Retinal pigment epithelial cell (primary cell): Measurements from ENCODE around the gene TIGD2.

ENCODE experiments used
- DNase-seq: peaks from one replicate; pipeline ENCODE4 v3.0.0-alpha.2; 2010; ENCODE audit warnings: low read depth
- H3K4me3 ChIP-seq: 2 replicates; pipeline ENCODE4 v1.5.1; 2011; ENCODE audit warnings: mild to moderate bottlenecking, low read length, control low read depth, moderate library complexity
- TF ChIP-seq, protein P1 (sequence below): conservative IDR thresholded peaks from 2 replicates; pipeline ENCODE4 v1.5.1; 2011; ENCODE audit warnings: low read depth, low read length, control low read depth, inconsistent platforms

TIGD2 gene

DNA sequence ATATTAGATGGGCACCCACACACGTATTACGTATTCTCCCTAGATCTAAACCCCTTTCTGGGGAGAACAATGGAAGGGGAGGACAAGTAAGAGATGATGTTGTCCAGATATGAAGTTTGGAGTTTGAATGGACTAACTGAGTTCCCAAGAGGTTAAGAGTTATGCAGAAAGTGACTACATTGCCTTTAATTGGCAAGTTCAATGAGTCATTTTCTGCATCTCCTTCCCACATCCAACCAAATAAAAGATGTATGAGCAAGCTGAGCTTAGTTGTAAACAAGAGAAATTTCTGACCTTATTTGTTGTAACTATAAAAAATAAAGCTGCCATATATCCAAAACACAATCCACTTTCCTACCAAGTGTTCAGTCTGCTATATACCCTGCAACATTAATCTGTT is 50.5 kb downstream of the TIGD2 start:
- no peak overlapping the region for H3K4me3 ChIP-seq
- DNase-seq, result no peak
- TF ChIP-seq, protein P1, sequence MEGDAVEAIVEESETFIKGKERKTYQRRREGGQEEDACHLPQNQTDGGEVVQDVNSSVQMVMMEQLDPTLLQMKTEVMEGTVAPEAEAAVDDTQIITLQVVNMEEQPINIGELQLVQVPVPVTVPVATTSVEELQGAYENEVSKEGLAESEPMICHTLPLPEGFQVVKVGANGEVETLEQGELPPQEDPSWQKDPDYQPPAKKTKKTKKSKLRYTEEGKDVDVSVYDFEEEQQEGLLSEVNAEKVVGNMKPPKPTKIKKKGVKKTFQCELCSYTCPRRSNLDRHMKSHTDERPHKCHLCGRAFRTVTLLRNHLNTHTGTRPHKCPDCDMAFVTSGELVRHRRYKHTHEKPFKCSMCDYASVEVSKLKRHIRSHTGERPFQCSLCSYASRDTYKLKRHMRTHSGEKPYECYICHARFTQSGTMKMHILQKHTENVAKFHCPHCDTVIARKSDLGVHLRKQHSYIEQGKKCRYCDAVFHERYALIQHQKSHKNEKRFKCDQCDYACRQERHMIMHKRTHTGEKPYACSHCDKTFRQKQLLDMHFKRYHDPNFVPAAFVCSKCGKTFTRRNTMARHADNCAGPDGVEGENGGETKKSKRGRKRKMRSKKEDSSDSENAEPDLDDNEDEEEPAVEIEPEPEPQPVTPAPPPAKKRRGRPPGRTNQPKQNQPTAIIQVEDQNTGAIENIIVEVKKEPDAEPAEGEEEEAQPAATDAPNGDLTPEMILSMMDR, result no peak

GRCh38 chr4:89162496-89162895 is 51.2 kb downstream of the TIGD2 start:
- no peak overlapping the region for H3K4me3 ChIP-seq
- DNase-seq, result no peak
- TF ChIP-seq, protein P1, result no peak

DNA sequence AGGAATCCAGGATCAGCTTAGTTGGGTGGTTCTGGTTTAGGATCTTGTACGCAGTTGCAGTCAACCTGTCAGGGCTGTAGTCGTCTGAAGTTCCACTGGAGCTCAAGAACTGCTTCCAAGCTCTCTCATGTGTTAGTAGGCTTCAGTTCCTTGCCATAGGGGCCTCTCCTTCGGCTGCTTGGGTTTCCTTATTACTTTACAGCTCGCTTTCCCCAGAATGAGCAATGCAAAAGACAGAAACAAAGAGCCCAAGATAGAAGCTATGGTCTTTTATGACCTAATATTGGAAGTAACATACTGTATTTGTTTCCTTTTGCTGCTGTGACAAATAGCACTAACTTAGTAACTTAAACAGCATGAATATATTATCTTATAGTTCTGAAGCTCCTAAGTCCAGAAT is 51.7 kb downstream of the TIGD2 start:
- DNase-seq, result no peak
- TF ChIP-seq, protein P1, result no peak
- H3K4me3 ChIP-seq, result no peak overlapping the region

DNA sequence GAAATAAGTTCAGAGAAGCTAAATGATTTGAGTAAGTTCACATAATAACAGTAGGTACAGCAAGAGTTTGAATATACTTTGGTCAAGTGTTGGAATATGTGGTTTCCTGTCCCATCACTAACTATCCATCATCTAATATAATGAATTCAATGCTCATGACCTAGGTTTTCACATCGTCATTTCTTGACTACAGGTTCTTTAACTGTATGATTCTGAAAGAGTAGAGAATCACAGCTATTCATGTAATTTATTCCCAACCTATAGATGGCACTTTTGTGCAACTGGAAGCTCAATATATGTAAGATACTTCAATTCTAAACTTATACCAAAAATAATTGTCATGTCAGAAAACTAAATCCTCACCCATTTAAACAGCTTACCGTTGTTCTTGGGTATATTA is 53.1 kb downstream of the TIGD2 start:
- H3K4me3 ChIP-seq, result no peak overlapping the region
- DNase-seq, result no peak
- TF ChIP-seq, protein P1, result no peak
